ENCODE measurements around the gene APOM.

- TF ChIP-seq CTCF (IDR thresholded peaks at IDR 0.05) (no peak), POLR2A (IDR thresholded peaks at IDR 0.05) (no peak)
Observed at GRCh38 chr6:31626952-31627351, 28.7 kb upstream of the APOM start.

Measured in thyroid gland (tissue), 4 donors.